ENCODE data around the gene ITPKC. TPM values are rescaled to one million over a fixed set of nuclear protein-coding genes. Genes with fewer than 3 reads are reported as not detected.

The ITPKC gene
- total and polyA plus RNA-seq, 10 of the 15 experiments (the other 5 are each of a cell fraction or from before 2014, with no cell fraction given): 0.03 to 6.4 (median 3.5) TPM

DNA sequence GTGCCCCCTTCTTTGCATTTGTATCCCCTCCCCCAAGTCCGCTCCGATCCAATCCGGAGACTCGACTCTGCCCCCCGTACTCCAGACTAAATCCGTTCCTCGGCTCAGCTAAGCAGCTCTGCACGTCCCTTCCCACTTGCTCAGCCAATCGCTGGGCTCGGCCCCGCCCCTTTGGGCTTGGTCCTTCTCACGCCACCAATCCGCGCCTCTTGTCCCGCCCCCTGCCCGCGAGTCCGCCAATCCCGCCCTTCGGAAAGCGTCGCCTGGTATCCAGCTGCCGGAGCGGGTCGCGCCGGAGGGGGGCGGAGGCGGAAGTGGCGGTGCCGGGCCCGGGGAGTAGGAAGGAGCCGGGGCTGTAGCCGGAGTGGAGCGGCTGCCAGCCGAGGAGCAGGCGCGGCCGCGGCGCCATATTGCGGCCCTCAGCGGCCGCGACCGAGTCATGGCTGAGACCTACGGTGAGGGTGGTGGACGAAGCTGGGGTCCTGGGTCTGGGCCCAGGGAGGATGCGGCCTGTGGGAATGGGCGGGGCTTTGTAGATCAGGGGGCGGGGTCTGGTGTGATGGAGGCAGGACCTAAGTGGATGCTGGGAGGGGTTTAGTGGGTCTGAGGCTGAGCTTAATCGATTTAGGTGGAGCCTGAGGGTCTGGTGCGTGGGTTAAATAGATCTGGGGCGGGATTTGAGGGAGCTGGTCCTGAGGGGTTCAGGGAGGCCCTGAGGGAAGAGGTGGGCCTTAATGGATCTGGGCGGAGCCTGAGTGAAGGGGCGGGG is 61.2 kb downstream of the ITPKC start, which contains the start of gene RAB4B (continued):
- TF ChIP-seq RB1 (IDR thresholded peaks at IDR 0.05; ENCODE audit: borderline replicate concordance): peak; percentile 37; the same call in 1 of the 2 replicates
- peak; percentile 90 for TF ChIP-seq HDGF (IDR thresholded peaks at IDR 0.05)
- no peak for TF ChIP-seq MYC (IDR thresholded peaks at IDR 0.05; ENCODE audit: insufficient read depth, insufficient read length, insufficient replicate concordance, low read length, severe bottlenecking)
- no peak for TF ChIP-seq CBX5 (IDR thresholded peaks at IDR 0.05; ENCODE audit: low read depth)
- TF ChIP-seq MTA2 (IDR thresholded peaks at IDR 0.05; ENCODE audit: low read depth): no peak
- no peak for TF ChIP-seq SRF (IDR thresholded peaks at IDR 0.05; ENCODE audit: low read depth in 2 of 2, low read length in 2 of 2)
- TF ChIP-seq HDAC6 (IDR thresholded peaks at IDR 0.05; ENCODE audit: unreplicated experiment): no peak
- peak; percentile 92 for TF ChIP-seq YY1 (IDR thresholded peaks at IDR 0.05; ENCODE audit: low read depth, low read length)
- no peak; the same call in 1 of the 2 replicates for TF ChIP-seq TARDBP (IDR thresholded peaks at IDR 0.05; ENCODE audit: borderline replicate concordance)
- no peak for TF ChIP-seq BCL11A (IDR thresholded peaks at IDR 0.05; ENCODE audit: low read depth, low read length)
- TF ChIP-seq NFYB (IDR thresholded peaks at IDR 0.05; ENCODE audit: insufficient read depth, low read depth, low read length): peak; percentile 93
- TF ChIP-seq, protein P1, sequence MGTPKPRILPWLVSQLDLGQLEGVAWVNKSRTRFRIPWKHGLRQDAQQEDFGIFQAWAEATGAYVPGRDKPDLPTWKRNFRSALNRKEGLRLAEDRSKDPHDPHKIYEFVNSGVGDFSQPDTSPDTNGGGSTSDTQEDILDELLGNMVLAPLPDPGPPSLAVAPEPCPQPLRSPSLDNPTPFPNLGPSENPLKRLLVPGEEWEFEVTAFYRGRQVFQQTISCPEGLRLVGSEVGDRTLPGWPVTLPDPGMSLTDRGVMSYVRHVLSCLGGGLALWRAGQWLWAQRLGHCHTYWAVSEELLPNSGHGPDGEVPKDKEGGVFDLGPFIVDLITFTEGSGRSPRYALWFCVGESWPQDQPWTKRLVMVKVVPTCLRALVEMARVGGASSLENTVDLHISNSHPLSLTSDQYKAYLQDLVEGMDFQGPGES (IDR thresholded peaks at IDR 0.05): peak; percentile 97
- no peak for TF ChIP-seq PAX5 (IDR thresholded peaks at IDR 0.05; ENCODE audit: borderline replicate concordance, low read depth, low read length)
- peak; percentile 66 for TF ChIP-seq SPI1 (IDR thresholded peaks at IDR 0.05; ENCODE audit: borderline replicate concordance, insufficient read depth, low read depth, low read length)
- no peak for TF ChIP-seq ZNF217 (IDR thresholded peaks at IDR 0.05)
- peak; percentile 96 for TF ChIP-seq CHD2 (IDR thresholded peaks at IDR 0.05; ENCODE audit: borderline replicate concordance, low read depth, low read length)
- TF ChIP-seq ATF7 (IDR thresholded peaks at IDR 0.05; ENCODE audit: low read depth): no peak
- no peak for TF ChIP-seq CEBPB (IDR thresholded peaks at IDR 0.05; ENCODE audit: borderline replicate concordance in 1 of 2, low read depth in 2 of 2, low read length in 2 of 2)
- peak; percentile 88 for TF ChIP-seq FOS (IDR thresholded peaks at IDR 0.05; ENCODE audit: borderline replicate concordance, extremely low read depth, insufficient read length)
- TF ChIP-seq MXI1 (IDR thresholded peaks at IDR 0.05; ENCODE audit: low read depth, low read length): peak; percentile 62; the same call in 1 of the 2 replicates
- no peak for TF ChIP-seq NR2C1 (IDR thresholded peaks at IDR 0.05)
- no peak for TF ChIP-seq FOXK2 (IDR thresholded peaks at IDR 0.05)
- TF ChIP-seq, protein P2, sequence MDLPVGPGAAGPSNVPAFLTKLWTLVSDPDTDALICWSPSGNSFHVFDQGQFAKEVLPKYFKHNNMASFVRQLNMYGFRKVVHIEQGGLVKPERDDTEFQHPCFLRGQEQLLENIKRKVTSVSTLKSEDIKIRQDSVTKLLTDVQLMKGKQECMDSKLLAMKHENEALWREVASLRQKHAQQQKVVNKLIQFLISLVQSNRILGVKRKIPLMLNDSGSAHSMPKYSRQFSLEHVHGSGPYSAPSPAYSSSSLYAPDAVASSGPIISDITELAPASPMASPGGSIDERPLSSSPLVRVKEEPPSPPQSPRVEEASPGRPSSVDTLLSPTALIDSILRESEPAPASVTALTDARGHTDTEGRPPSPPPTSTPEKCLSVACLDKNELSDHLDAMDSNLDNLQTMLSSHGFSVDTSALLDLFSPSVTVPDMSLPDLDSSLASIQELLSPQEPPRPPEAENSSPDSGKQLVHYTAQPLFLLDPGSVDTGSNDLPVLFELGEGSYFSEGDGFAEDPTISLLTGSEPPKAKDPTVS (IDR thresholded peaks at IDR 0.05; ENCODE audit: low read depth, low read length): 0 out of 2 replicates have a peak, but pooled peaks have one; percentile 17

All from GM12878 (cell line).